ENCODE measurements around the gene THUMPD2.
"Not testable (repeated sequence)": the region's sequence is repeated elsewhere in the genome, so short reads cannot be mapped to it uniquely, and the experiment has no call there.

Gene THUMPD2

DNA sequence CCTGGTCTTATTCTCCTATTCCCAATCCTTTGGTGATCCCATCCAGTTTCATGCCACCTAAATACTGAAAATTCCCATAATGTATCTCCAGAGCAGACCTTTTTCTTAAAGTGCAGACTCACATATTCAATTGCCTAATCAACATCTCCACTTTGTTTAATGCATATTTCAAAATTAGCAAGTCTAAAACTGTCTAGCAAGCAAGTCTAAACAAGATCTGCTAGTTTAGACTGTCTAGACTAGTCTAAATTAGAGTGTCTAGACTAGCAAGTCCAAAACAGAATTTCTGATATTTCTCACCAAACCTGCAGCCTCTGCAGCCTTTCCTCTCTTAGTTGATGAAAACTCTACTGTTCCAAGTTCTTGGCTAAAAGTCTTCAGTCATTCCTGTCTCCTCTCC lies 44.6 kb downstream of the THUMPD2 start:
- H3K36me3 Mint-ChIP-seq (ENCODE audit: low read depth): peaks cover 32% of the 10 kb centered on the region
- no peak overlapping the region for H3K4me3 Mint-ChIP-seq
- H3K27ac Mint-ChIP-seq: no peak overlapping the region
- H3K9me3 Mint-ChIP-seq: no peaks in the 10 kb centered on the region
- peaks cover 4% of the 10 kb centered on the region for H3K4me1 Mint-ChIP-seq (ENCODE audit: low read depth)
- H3K27me3 Mint-ChIP-seq (ENCODE audit: low read depth): no peaks in the 10 kb centered on the region

GRCh38 chr2:39733070-39733674 lies 45.9 kb downstream of the THUMPD2 start:
- Mint-ChIP-seq H3K36me3 (ENCODE audit: low read depth) (peaks cover 26% of the 10 kb centered on the region), H3K27ac (no peak overlapping the region), H3K4me3 (no peak overlapping the region), H3K4me1 (ENCODE audit: low read depth) (peaks cover 7% of the 10 kb centered on the region), H3K27me3 (ENCODE audit: low read depth) (no peaks in the 10 kb centered on the region), H3K9me3 (no peaks in the 10 kb centered on the region)

- H3K36me3 Mint-ChIP-seq (ENCODE audit: low read depth): peaks cover 22% of the 10 kb centered on the region
- H3K9me3 Mint-ChIP-seq: no peaks in the 10 kb centered on the region
- no peaks in the 10 kb centered on the region for H3K27me3 Mint-ChIP-seq (ENCODE audit: low read depth)
- H3K27ac Mint-ChIP-seq: no peak overlapping the region
- H3K4me3 Mint-ChIP-seq: no peak overlapping the region
- peaks cover 8% of the 10 kb centered on the region for H3K4me1 Mint-ChIP-seq (ENCODE audit: low read depth)
Measured at GRCh38 chr2:39732482-39732881, 46.6 kb downstream of the THUMPD2 start.

DNA sequence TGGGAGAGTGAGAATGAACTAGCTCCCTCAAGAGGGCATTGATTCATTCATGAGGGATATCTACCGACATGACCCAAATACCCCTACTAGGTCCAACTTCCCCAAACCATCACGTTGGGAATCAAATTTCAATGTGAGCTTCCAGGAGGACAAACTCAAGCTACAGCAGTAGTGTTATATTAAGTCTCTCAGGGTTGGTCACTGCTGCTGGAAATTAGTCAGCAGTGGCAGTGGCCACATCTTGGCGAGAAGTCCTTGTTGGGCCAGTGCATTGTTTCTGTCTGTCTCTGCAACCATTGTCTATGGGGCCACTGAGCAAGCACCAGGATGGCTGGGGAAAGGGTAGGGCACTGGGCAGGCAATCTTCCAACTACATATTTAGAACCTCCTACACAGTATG lies 47.5 kb downstream of the THUMPD2 start:
- Mint-ChIP-seq H3K4me3 (no peak overlapping the region), H3K27ac (no peak overlapping the region), H3K27me3 (ENCODE audit: low read depth) (no peaks in the 10 kb centered on the region), H3K4me1 (ENCODE audit: low read depth) (peaks cover 5% of the 10 kb centered on the region), H3K9me3 (no peaks in the 10 kb centered on the region), H3K36me3 (ENCODE audit: low read depth) (peaks cover 17% of the 10 kb centered on the region)

- Mint-ChIP-seq H3K27me3 (ENCODE audit: low read depth) (no peaks in the 10 kb centered on the region), H3K4me3 (no peak overlapping the region), H3K4me1 (ENCODE audit: low read depth) (peaks cover 5% of the 10 kb centered on the region), H3K36me3 (ENCODE audit: low read depth) (peaks cover 16% of the 10 kb centered on the region), H3K9me3 (no peaks in the 10 kb centered on the region), H3K27ac (no peak overlapping the region)
Measured at GRCh38 chr2:39730685-39731302, 48.3 kb downstream of the THUMPD2 start.

DNA sequence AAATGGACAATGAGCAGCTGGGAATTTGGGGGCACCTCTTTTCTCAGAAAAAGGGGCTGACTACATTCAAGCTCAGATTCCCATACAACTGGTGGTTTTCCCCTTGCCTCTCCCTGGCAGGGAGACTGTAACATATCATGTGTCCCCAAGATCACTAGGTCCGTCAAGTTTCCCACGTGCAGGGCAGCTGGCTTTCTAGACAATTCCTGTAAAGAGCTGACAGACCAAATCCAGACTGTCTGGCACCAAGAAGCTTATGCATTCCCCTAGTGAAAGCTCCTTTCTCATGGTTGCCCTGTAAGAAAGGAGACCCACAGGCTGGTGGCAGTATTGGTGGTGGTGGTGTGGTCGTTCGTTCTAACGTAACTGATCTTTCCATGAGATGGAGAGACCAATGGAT lies 48.8 kb downstream of the THUMPD2 start:
- H3K27ac Mint-ChIP-seq: no peak overlapping the region
- peaks cover 14% of the 10 kb centered on the region for H3K36me3 Mint-ChIP-seq (ENCODE audit: low read depth)
- H3K27me3 Mint-ChIP-seq (ENCODE audit: low read depth): no peaks in the 10 kb centered on the region
- H3K4me1 Mint-ChIP-seq (ENCODE audit: low read depth): peaks cover 5% of the 10 kb centered on the region
- H3K9me3 Mint-ChIP-seq: no peaks in the 10 kb centered on the region
- H3K4me3 Mint-ChIP-seq: no peak overlapping the region

- Mint-ChIP-seq H3K9me3 (no peaks in the 10 kb centered on the region), H3K27ac (no peak overlapping the region), H3K4me1 (ENCODE audit: low read depth) (peaks cover 5% of the 10 kb centered on the region), H3K36me3 (ENCODE audit: low read depth) (peaks cover 2% of the 10 kb centered on the region), H3K27me3 (ENCODE audit: low read depth) (no peaks in the 10 kb centered on the region), H3K4me3 (no peak overlapping the region)
Measured at GRCh38 chr2:39728941-39729351, 50.1 kb downstream of the THUMPD2 start.

DNA sequence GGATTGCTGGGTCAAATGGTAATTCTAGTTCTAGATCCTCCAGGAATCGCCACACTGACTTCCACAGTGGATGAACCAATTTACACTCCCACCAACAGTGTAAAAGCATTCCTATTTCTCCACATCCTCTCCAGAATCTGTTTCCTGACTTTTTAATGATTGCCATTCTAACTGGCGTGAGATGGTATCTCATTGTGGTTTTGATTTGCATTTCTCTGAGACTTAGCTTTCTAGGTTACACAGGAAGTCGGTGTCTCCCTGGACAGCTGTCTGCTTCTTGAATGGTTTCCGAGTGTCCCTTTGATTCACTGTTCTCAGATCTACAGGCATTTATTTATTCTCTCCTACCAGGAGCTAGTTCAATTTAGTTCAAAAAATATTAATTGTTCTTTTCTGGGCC lies 51.0 kb downstream of the THUMPD2 start:
- not testable (repeated sequence) for H3K27me3 Mint-ChIP-seq (ENCODE audit: low read depth); H3K36me3 Mint-ChIP-seq (ENCODE audit: low read depth); H3K4me1 Mint-ChIP-seq (ENCODE audit: low read depth); H3K4me3 Mint-ChIP-seq; H3K27ac Mint-ChIP-seq; H3K9me3 Mint-ChIP-seq

- Mint-ChIP-seq H3K36me3 (ENCODE audit: low read depth) (no peaks in the 10 kb centered on the region), H3K4me3 (no peak overlapping the region), H3K9me3 (no peaks in the 10 kb centered on the region), H3K27me3 (ENCODE audit: low read depth) (peaks cover 15% of the 10 kb centered on the region), H3K4me1 (ENCODE audit: low read depth) (peaks cover 5% of the 10 kb centered on the region), H3K27ac (no peak overlapping the region)
Measured at GRCh38 chr2:39725401-39725800, 53.7 kb downstream of the THUMPD2 start.

DNA sequence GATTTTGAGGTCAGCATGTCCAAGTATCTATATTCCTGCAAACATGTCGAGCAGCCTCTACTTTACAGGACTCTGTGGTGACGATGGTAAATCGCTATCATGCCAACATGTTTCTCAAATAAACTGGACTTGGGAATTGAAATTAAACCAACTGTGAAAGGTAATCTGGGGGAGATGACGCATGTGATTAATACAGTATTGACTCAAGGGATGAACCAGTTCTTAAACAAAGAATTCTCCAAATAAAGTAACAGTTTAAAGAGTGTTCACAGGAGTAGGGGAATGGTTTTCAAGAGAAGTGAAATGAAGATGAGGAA lies 54.3 kb downstream of the THUMPD2 start:
- Mint-ChIP-seq H3K36me3 (ENCODE audit: low read depth) (no peaks in the 10 kb centered on the region), H3K4me1 (ENCODE audit: low read depth) (peaks cover 5% of the 10 kb centered on the region), H3K27me3 (ENCODE audit: low read depth) (peaks cover 16% of the 10 kb centered on the region), H3K9me3 (no peaks in the 10 kb centered on the region), H3K27ac (no peak overlapping the region), H3K4me3 (no peak overlapping the region)

GRCh38 chr2:39723946-39724827 lies 54.9 kb downstream of the THUMPD2 start:
- Mint-ChIP-seq H3K27ac (no peak overlapping the region), H3K36me3 (ENCODE audit: low read depth) (no peaks in the 10 kb centered on the region), H3K9me3 (no peaks in the 10 kb centered on the region), H3K4me1 (ENCODE audit: low read depth) (peaks cover 5% of the 10 kb centered on the region), H3K27me3 (ENCODE audit: low read depth) (peaks cover 16% of the 10 kb centered on the region), H3K4me3 (no peak overlapping the region)

- H3K27ac Mint-ChIP-seq: no peak overlapping the region
- H3K4me3 Mint-ChIP-seq: no peak overlapping the region
- H3K36me3 Mint-ChIP-seq (ENCODE audit: low read depth): no peaks in the 10 kb centered on the region
- peaks cover 4% of the 10 kb centered on the region for H3K4me1 Mint-ChIP-seq (ENCODE audit: low read depth)
- H3K27me3 Mint-ChIP-seq (ENCODE audit: low read depth): peaks cover 16% of the 10 kb centered on the region
- no peaks in the 10 kb centered on the region for H3K9me3 Mint-ChIP-seq
Measured at GRCh38 chr2:39723497-39723896, 55.6 kb downstream of the THUMPD2 start.

- no peaks in the 10 kb centered on the region for H3K36me3 Mint-ChIP-seq (ENCODE audit: low read depth)
- H3K4me3 Mint-ChIP-seq: no peak overlapping the region
- no peaks in the 10 kb centered on the region for H3K9me3 Mint-ChIP-seq
- peaks cover 19% of the 10 kb centered on the region for H3K27me3 Mint-ChIP-seq (ENCODE audit: low read depth)
- no peak overlapping the region for H3K27ac Mint-ChIP-seq
- no peaks in the 10 kb centered on the region for H3K4me1 Mint-ChIP-seq (ENCODE audit: low read depth)
Measured at GRCh38 chr2:39720970-39721369, 58.1 kb downstream of the THUMPD2 start.

- no peaks in the 10 kb centered on the region for H3K36me3 Mint-ChIP-seq (ENCODE audit: low read depth)
- peaks cover 27% of the 10 kb centered on the region for H3K27me3 Mint-ChIP-seq (ENCODE audit: low read depth)
- H3K9me3 Mint-ChIP-seq: no peaks in the 10 kb centered on the region
- H3K4me3 Mint-ChIP-seq: no peak overlapping the region
- no peak overlapping the region for H3K27ac Mint-ChIP-seq
- no peaks in the 10 kb centered on the region for H3K4me1 Mint-ChIP-seq (ENCODE audit: low read depth)
Measured at GRCh38 chr2:39719317-39719716, 59.7 kb downstream of the THUMPD2 start.

DNA sequence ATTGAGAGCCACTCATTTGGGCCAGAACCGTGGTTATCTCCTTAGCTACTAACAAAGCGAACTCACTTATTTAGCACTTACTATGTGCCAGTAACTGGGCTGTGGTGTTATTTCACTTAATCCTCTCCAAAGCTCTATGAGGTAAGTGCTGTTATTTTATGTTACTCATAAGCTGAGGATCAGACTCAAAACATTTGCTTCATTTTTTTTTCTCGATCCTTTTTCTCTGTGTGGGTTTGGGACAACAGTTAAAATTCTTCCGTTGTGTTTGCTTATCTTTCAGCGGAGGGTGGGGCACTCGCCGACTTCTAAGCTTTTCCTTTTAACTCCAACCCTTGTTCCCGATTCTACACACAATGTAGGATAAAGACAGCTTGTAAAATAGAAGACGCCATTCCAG lies 60.6 kb downstream of the THUMPD2 start:
- Mint-ChIP-seq H3K27me3 (ENCODE audit: low read depth) (peaks cover 27% of the 10 kb centered on the region), H3K4me3 (no peak overlapping the region), H3K4me1 (ENCODE audit: low read depth) (no peaks in the 10 kb centered on the region), H3K9me3 (no peaks in the 10 kb centered on the region), H3K36me3 (ENCODE audit: low read depth) (no peaks in the 10 kb centered on the region), H3K27ac (no peak overlapping the region)

All from T-helper 1 cell treated with Interleukin-12 subunit alpha and Interleukin-12 subunit beta and Interleukin-4 antibody, amounts not matched to agents 30 μg/mL and 1 μg/mL, for 36 hours (primary cell).